SHP77 treated with DMSO at 0.1 percent for 48 hours (cell line): ENCODE results near the gene ELOVL4.

Source experiments
- DNase-seq: peaks from one replicate; lab custom pipeline; 2025; lab: John Stamatoyannopoulos, UW

The ELOVL4 gene

DNA sequence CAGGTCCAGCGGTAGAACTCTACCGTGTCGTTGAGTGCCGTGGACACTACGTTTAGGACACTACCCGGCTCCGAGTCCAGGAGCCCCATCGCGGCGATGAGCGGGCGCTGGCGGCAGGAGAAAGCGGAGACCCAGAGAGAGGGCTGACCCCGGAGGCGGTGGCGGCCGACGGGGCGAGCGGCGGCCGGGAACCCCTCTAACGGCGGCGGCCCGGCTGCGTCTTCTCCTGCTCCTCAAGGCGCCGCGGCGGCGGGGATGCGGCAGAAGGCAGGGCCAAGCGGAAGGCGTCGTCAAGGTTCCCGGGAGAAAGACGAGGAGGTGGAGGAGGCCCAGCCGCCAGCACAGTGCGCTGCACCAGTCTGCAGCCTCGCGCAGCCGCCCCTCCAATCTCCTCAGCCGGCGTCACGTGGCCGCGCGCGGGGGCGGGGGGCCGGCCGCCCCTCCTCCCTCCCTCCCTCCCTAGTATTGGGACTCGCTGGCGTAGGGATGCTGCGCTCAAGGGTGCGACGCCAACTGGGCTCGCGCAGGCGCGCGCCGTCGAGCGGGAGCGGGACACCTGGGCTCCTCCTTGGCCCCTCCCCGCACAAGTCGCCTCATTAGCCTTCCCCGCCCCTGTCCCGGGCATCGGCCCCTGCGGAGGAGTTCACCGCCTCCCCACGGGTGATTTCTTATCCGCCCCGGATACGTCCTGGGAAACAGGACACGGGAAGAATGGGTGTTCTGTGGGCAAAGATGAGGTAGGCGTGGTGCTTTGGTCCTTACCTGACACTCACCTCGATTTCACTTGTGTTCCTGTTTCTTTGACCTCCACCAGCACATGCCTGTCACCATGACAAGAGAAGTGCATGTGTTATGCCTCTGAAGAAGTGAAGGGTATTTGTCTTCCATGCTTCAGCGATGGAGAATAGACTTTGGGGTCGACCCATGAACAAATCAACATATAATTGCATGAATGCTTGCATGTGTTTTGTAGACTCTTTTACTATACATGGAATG lies at the start of gene ELOVL4:
ELOVL4 (minus strand) TSS at position 363 of the 996 bp plus-strand sequence; CDS start at position 89, 274 bp downstream.
- DNase-seq, result peak; percentile 72

DNA sequence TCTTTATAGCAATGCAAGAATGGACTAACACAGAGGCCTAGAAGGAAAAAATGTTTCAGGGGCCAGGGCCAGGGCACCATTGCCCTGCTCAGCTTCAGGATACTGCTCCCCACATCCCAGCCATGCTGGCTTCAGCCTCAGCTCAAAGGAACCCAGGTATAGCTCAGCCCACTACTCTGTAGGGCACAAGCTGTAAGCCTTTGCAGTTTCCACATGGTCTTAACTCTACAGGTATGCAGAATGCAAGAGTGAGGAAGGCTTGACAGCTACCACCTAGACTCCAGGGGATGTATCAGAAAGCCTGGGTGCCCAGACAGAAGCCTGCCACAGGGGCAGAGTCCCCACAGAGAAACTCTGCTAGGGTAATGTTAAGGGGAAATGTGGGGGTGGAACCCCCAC lies 46.6 kb upstream of the ELOVL4 start:
- DNase-seq, result no peak

DNA sequence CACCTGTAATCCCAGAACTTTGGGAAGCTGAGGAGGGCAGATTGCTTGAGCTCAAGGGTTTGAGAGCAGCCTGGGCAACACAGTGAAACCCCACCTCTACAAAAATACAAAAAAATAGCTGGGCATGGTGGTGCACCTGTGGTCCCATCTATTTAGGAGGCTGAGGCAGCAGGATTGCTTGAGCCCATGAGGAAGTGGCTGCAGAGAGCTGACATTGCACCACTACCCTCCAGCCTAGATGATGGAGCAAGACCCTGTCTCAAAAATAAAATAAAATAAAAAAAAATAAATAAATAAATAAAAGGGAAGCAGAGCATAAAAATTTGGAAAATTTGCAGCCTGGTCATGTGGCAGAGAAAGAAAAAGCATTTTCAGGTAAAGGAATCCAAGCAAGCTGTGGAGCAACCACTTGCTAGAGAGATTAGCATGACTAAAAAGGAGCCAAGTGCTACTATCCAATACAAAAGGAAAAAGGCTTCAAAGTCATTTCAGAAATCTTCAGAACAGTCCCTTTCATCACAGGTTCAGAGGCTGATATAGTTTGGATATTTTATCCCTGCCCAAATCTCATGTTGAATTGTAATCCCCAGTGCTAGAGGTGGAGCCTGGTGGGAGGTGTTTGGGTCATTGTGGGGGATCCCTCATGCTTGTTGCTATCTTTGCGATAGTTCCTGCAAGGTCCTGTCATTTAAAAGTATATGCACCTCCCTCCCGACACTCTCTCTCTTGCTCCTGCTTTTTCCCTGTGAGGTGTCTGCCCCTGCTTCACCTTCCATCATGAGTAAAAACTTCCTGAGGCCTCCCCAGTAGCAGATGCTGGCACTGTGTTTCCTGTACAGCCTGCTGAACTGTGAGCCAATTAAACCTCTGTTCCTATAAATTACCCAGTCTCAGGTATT lies 45.9 kb upstream of the ELOVL4 start:
- no peak for DNase-seq

- DNase-seq, result no peak
These were observed 42.3 kb upstream of the ELOVL4 start for GRCh38 chr6:79989641-79990040.

DNA sequence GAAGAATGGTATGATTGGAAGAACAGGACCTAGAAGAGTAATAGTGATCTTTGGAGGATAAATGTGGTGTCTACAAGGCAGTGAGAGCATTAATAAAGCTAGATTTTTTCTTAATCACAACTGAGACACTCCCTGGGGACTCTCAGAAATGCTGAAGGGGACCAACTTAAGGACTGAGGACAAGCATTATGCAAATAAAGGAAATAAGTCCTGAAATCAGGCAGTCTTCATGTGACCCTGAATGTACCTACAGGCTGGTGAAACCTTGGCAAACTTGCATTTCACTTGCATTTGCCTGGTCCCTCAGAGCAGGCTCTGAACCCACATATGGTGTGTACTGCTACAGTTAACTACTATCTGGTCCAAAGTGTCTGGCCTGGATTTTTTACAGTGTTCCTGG lies 37.8 kb upstream of the ELOVL4 start:
- DNase-seq, result no peak

GRCh38 chr6:79984261-79984660 lies 36.9 kb upstream of the ELOVL4 start:
- no peak for DNase-seq

DNA sequence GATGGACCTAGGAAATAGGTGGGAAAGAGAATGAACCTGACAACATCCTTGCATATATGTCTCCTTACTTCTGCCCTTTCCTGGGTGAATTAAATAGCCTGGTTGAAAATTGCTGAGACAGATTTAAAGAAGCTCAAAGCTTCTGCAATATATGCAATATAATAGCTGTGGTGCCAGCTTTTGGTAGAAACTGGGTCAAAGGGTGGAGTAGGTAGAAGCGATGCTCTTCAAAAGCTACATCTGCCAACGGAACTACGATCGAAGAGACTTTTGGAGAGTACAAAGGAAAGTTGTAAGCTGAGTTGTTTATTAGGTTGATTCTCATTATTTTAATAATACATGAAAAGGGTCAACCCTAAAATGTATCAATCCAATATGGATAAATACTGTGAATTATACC lies 34.3 kb upstream of the ELOVL4 start:
- DNase-seq, result no peak

- DNase-seq, result no peak
These were observed 23.8 kb upstream of the ELOVL4 start for GRCh38 chr6:79971193-79971592.

- no peak for DNase-seq
These were observed 22.4 kb upstream of the ELOVL4 start for GRCh38 chr6:79969784-79970183.

DNA sequence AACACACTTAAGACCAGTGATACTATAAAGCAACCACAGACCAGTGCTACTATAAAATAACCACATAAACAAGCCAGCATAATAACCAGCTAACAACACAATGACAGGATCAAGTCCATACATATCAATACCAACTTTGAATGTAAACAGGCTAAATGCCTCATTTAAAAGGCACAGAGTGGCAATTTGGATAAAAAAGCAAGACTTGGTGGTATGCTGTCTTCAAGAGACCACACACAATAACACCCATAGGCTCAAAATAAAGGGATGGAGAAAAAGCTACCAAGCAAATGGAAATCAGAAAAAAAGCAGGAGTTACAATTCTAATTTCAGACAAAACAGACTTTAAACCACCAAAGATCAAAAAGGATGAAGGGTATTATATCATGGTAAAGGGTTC lies 19.8 kb upstream of the ELOVL4 start:
- DNase-seq, result no peak

DNA sequence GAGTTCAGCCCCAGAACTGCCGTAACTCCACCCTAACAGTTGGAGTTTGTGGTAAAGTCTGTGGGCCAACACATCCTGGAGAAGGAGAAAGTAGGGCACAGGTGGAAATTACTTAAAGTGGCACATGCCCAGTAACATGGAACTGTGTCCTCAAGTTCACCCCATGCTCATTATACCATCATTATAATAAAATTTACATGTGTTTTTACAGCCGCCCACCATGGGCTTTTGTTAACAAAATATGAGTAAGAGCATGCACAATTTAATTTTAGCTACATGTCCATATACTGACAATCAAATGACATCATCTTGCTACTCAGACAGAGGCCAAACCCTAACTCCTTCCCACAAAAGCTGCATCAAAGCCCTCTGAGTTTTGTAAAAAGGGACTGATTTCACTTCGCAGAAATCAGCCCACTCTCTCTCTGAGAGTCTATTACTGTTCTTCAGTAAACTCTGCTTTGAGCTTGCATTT lies 17.3 kb upstream of the ELOVL4 start:
- no peak for DNase-seq

DNA sequence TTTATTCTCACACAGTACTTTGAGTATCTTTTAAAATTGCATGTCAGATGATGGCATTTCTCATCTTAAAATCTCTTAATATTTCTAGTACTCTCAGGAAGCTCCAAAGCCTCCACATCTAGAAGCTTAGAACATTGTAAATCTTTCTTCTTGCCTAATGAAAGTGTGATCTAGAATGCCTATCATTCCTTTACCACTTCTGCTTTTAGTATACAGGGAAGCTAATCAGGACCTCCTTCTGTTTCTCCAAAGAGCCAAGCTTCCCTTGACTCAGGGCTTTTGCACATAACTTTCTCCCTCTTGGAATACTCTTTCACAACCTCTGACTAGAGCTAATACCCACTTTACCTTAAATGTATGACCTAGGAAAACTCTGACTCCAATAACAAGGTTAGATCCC lies 7.5 kb upstream of the ELOVL4 start:
- no peak for DNase-seq

DNA sequence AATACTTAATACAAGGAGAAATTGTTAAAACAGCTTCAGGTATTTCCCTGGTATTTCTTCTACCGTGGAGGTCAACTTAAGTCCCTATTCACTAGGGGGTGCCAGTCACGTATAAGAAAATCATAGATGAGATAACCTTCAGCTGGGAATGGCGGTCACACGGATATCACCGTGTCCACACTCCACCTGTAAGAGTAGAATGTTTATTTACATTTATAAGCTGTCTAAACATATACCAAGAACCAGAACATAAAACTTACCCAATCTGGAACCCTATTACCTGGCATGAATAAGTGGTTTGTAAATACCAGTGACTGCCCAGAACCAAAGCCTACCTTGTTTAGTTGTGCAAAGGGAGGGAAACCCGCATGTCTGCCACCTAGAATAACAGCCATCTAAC lies 1.9 kb upstream of the ELOVL4 start:
- DNase-seq, result peak; percentile 75

GRCh38 chr6:79946272-79947190 lies 822 bp downstream of the ELOVL4 start:
- DNase-seq, result no peak

GRCh38 chr6:79943133-79943532 lies 4.2 kb downstream of the ELOVL4 start:
- DNase-seq, result no peak

- DNase-seq, result no peak
These were observed 5.7 kb downstream of the ELOVL4 start for GRCh38 chr6:79941489-79942151.

DNA sequence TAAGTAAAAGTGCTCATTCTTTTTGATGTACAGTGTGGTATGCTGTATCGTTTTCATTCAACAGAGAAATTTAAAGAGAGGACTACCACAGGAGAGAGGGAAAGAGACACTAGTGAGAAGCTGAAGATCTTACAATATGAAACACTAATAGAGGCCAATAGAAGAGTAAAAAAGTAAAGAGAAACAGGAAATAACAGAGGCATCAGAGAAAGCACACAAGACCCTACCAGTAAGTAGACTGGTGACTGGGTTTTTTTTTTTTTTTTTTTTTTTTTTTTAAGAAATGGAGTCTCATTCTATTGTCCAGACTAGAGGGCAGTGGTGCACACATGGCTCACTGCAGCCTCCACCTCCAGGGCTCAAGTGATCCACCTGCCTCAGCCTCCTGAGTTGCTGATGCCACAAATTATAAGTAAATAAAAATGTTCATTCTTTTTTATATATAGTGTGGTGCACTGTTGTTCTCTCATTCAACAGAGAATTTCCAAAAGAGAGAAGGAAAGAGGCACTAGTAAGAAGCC lies 18.8 kb downstream of the ELOVL4 start:
- DNase-seq, result no peak

GRCh38 chr6:79927758-79928157 lies 19.6 kb downstream of the ELOVL4 start:
- DNase-seq, result no peak

DNA sequence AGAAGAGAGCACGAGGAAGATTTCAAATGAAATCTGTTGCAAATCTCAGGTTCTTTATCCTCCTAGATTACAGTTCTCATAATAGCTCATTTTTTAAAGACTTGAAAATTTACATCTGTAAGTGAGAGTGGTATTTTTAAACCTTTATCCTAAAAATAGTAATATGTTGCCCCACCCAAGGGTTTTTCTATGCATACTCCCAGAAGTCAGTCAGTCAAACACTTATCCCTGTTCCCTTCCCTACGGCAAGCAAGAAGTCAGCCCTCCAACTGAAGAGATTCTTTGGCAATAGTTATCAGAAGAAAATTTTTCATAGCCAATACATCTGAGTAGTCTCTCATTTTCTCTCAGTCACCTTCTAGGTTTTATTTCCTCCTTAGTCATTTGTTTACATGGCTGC lies 24.1 kb downstream of the ELOVL4 start:
- DNase-seq, result no peak

GRCh38 chr6:79922018-79922417 lies 25.3 kb downstream of the ELOVL4 start:
- no peak for DNase-seq

DNA sequence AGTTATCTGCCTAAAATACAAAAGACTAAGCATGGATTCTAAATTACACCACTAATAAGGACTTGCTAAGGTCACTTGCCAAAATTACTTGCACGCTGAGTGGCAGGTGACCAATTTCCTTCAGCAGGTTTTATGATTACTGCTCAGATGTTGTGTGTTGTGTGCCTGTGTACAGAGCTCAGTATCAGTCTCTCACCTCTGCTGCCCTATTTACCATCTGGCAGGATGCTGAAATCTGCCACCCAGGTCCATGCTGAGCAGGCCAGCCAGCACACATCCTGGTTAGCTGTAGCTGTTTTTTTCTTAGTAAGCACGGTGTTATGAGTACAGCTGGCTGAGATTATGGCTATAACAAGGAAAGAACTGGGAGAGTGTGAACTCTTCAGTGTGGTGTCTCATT lies 34.0 kb downstream of the ELOVL4 start:
- no peak for DNase-seq
